GM12878 (cell line): ENCODE data around the gene ISG20L2. TPM values are rescaled to one million over a fixed set of nuclear protein-coding genes. Genes with fewer than 3 reads are reported as not detected.

Source experiments
- ATAC-seq: fragments of 200-7000 bp; cut with Tn5 transposase; 3 replicates; pipeline ENCODE4 v1.9.1; 2020; ENCODE audit warnings: mild to moderate bottlenecking, moderate library complexity
- BruUV-seq: library from RNA; stranded (reverse); fragments of 400-500 nt; replicated peaks from 2 replicates; lab custom pipeline; 2021; lab: Mats Ljungman, UMichigan
- CTCF ChIA-PET: fragments of 300-600 bp; sonication (Branson Sonifier 250); formaldehyde crosslinking; extraction: SDS; loops from one replicate; lab custom pipeline; 2021; ENCODE audit warnings: inconsistent platforms; lab: Yijun Ruan, JAX
- POLR2A ChIA-PET: fragments of 350-600 bp; formaldehyde crosslinking; extraction: SDS; loops from one replicate; lab custom pipeline; 2021; ENCODE audit warnings: inconsistent platforms; lab: Charles Lee
- RAD21 ChIA-PET: fragments of 300-600 bp; sonication (Branson Sonifier 250); formaldehyde crosslinking; loops from one replicate; lab custom pipeline; 2023; ENCODE audit warnings: antibody characterized with exemption; ENCODE audit not compliant: unreplicated experiment; lab: Charles Lee
- SMC1A ChIA-PET: fragments of 300-600 bp; sonication (Branson Sonifier 250); formaldehyde crosslinking; loops from one replicate; lab custom pipeline; 2023; ENCODE audit not compliant: unreplicated experiment, uncharacterized antibody; lab: Charles Lee
- DNase-seq: peaks from one replicate; pipeline ENCODE4 v3.0.0-alpha.2; 2011; ENCODE audit warnings: low read depth, low spot score
- FAIRE-seq: peaks from 3 replicates; lab custom pipeline; 2011; peaks lifted over from hg19 to GRCh38; lab: Jason Lieb, UNC
- H2AFZ ChIP-seq: 2 replicates; pipeline ENCODE4 v1.6.0; 2011; ENCODE audit warnings: low read depth, low read length, control low read depth; ENCODE audit not compliant: control insufficient read depth
- H3K27ac ChIP-seq: 2 replicates; pipeline ENCODE4 v1.5.1; 2011; ENCODE audit warnings: control low read depth; ENCODE audit not compliant: control insufficient read depth, insufficient read depth
- H3K27me3 ChIP-seq, 2 experiments: replicated peaks in 1 of 2; 2 replicates each; pipeline versions ENCODE4 v1.6.0 to v1.6.1; 2011; ENCODE audit warnings: low read length in 1 of 2; ENCODE audit not compliant: control insufficient read depth in 2 of 2, insufficient read depth in 2 of 2
- H3K36me3 ChIP-seq, 2 experiments: 2 replicates each; pipeline ENCODE4 v1.5.1; 2011; ENCODE audit warnings: low read length in 1 of 2; ENCODE audit not compliant: control insufficient read depth in 2 of 2, insufficient read depth in 2 of 2
- H3K4me1 ChIP-seq: 2 replicates; pipeline ENCODE4 v1.6.1; 2011; ENCODE audit warnings: mild to moderate bottlenecking, low read length, moderate library complexity, mixed read lengths; ENCODE audit not compliant: control insufficient read depth, insufficient read depth
- H3K4me2 ChIP-seq: 2 replicates; pipeline ENCODE4 v1.6.0; 2011; ENCODE audit warnings: control low read depth; ENCODE audit not compliant: control insufficient read depth, insufficient read depth
- H3K4me3 ChIP-seq: fragments of 200-600 bp; sonication (generic); 2 replicates; pipeline ENCODE4 v1.5.1; 2016
- H3K79me2 ChIP-seq: 2 replicates; pipeline ENCODE4 v1.6.0; 2011; ENCODE audit warnings: low read length; ENCODE audit not compliant: control insufficient read depth, insufficient read depth
- H3K9ac ChIP-seq: 2 replicates; pipeline ENCODE4 v1.8.0; 2011; ENCODE audit warnings: low read length, control low read depth, mixed read lengths; ENCODE audit not compliant: control insufficient read depth, insufficient read depth
- H3K9me3 ChIP-seq: replicated peaks from 3 replicates; pipeline ENCODE4 v1.5.1; 2011; ENCODE audit warnings: mild to moderate bottlenecking, low read length; ENCODE audit not compliant: control insufficient read depth, insufficient read depth
- H4K20me1 ChIP-seq: 2 replicates; pipeline ENCODE4 v1.6.0; 2011; ENCODE audit not compliant: control insufficient read depth, insufficient read depth
- CEBPZ ChIP-seq: fragments of 150-350 bp; IDR thresholded peaks from 2 replicates; pipeline ENCODE4 v1.6.1; 2016; ENCODE audit warnings: low read depth, low read length
- SUPT20H ChIP-seq: IDR thresholded peaks from 2 replicates; pipeline ENCODE4 v1.6.1; 2011; ENCODE audit warnings: low read depth, mild to moderate bottlenecking, low read length, moderate library complexity, borderline replicate concordance; ENCODE audit not compliant: control insufficient read depth
- WGBS: methylation state at CpG from one replicate; pipeline ENCODE4 v1.1.6; 2016; ENCODE audit warnings: low lambda C conversion rate; ENCODE audit not compliant: insufficient replicate concordance, insufficient coverage; ENCODE audit errors: missing lambda C conversion rate; 5-methylcytosine and 5-hydroxymethylcytosine counted together
- in situ Hi-C: fragments of 300-500 bp; cut with MboI; formaldehyde crosslinking; loops from 9 replicates; pipeline ENCODE4 v1.14.3; 2018; ENCODE audit warnings: mixed read lengths
- intact Hi-C: fragments of 100-400 bp; cut with micrococcal nuclease; formaldehyde crosslinking; loops from one replicate; pipeline ENCODE4 v1.14.2; 2022; ENCODE audit not compliant: unreplicated experiment
- polyA plus RNA-seq, 11 experiments: library from polyadenylated mRNA; depleted of rRNA in 4 of 11; unstranded in 6 of 11; stranded (reverse) in 5 of 11; fragments of >200 nt; fragmentation: Nextera tagmentation in 4 of 11; fragmentation: Illumina TruSeq in 1 of 11; extraction: Ambion mirVana in 4 of 11; extraction: Trizol in 1 of 11; gene quantifications; 1 replicate in 1 of 11; 2 replicates in 10 of 11; pipeline versions ENCODE4 v1.2.1 to v1.2.3, GENCODE V29; 2011 to 2016; ENCODE audit warnings: inconsistent platforms in 2 of 11, missing spikeins in 2 of 11, low read depth in 1 of 11
- total RNA-seq, 4 experiments: library from RNA; depleted of rRNA in 3 of 4; stranded (reverse); fragments of >200 nt in 3 of 4; fragmentation: Illumina TruSeq in 1 of 4; extraction: Trizol in 1 of 4; gene quantifications; 2 replicates each; pipeline versions ENCODE4 v1.2.1 to v1.2.3, GENCODE V29; 2013 to 2021

Gene ISG20L2
- total and polyA plus RNA-seq, 10 of the 15 experiments (the other 5 are each of a cell fraction or from before 2014, with no cell fraction given), result 16.4 to 111 (median 48.0) TPM

- Histone ChIP-seq H3K4me3 (no peak overlapping the region), H3K4me1 (no peaks in the 10 kb centered on the region), H3K27ac (no peak overlapping the region), H3K4me2 (no peak overlapping the region), H3K27me3 (no peaks in the 10 kb centered on the region), H3K9ac (no peak overlapping the region), H4K20me1 (no peaks in the 10 kb centered on the region), H3K9me3 (no peaks in the 10 kb centered on the region), H3K79me2 (no peaks in the 10 kb centered on the region), H2AFZ (no peak overlapping the region), H3K36me3 (no peaks in the 10 kb centered on the region)
- no peak for ATAC-seq
- ChIA-PET CTCF (interaction anchor here (1.2 kb wide), 1 partner anchor 35 kb away, joined by 4 read pairs; no protein-coding TSS in a partner anchor), POLR2A (no interaction called here), RAD21 (no interaction called here), SMC1A (interaction anchor here (0.6 to 1.3 kb wide), 2 partner anchors 9 to 31 kb away, joined by 3 to 4 read pairs; no protein-coding TSS in a partner anchor)
- DNase-seq, result no peak
- intact Hi-C loops (no loop called here), in situ Hi-C loops (no loop called here)
- no TSS peak for BruUV-seq
- FAIRE-seq, result no peak
- 80% methylated on average over 4 of the region's 4 CpGs for WGBS
- TF ChIP-seq CEBPZ (no peak), SUPT20H (no peak)
Measured at GRCh38 chr1:156760796-156761104, 32.2 kb upstream of the ISG20L2 start.
